B cell (primary cell): ENCODE data around the gene CHMP2B. TPM values are rescaled to one million over a fixed set of nuclear protein-coding genes. Genes with fewer than 3 reads are reported as not detected.

Experiments used
- ATAC-seq: fragments of 200-7000 bp; cut with Tn5 transposase; one replicate; pipeline ENCODE4 v1.10.0; 2021; ENCODE audit warnings: low read depth, mild to moderate bottlenecking, moderate number of reproducible peaks, moderate library complexity
- CTCF ChIA-PET: fragments of 350-600 bp; sonication (Branson Sonifier 250); formaldehyde crosslinking; loops from one replicate; lab custom pipeline; 2021; ENCODE audit warnings: antibody characterized with exemption, inconsistent platforms; lab: Charles Lee
- POLR2A ChIA-PET: fragments of 350-600 bp; sonication (Branson Sonifier 250); formaldehyde crosslinking; loops from one replicate; lab custom pipeline; 2021; ENCODE audit warnings: antibody characterized with exemption; lab: Charles Lee
- DNase-seq: peaks from one replicate; pipeline ENCODE4 v3.0.0; 2013
- H2AFZ ChIP-seq: 2 replicates; pipeline ENCODE4 v1.6.1; 2012; ENCODE audit warnings: mild to moderate bottlenecking, low read depth, low read length; ENCODE audit not compliant: insufficient read depth, poor library complexity, severe bottlenecking
- H3K27ac ChIP-seq, 2 donors: 1 replicate in 1 of 2; 2 replicates in 1 of 2; pipeline ENCODE4 v1.5.1; 2012 to 2013; ENCODE audit warnings: low read length in 2 of 2, mild to moderate bottlenecking in 2 of 2, moderate library complexity in 1 of 2
- H3K27me3 ChIP-seq, 4 experiments: fragments of 200-600 bp in 1 of 4; sonication (generic) in 1 of 4; replicated peaks in 1 of 4; 1 replicate in 2 of 4; 2 replicates in 2 of 4; pipeline versions ENCODE4 v1.6.1 to v1.7.0; 2013 to 2016; ENCODE audit warnings: low read length in 3 of 4, mild to moderate bottlenecking in 2 of 4, mixed read lengths in 1 of 4, moderate library complexity in 1 of 4; ENCODE audit not compliant: insufficient read depth in 4 of 4, control insufficient read depth in 3 of 4; ENCODE audit errors: control extremely low read depth in 1 of 4
- H3K36me3 ChIP-seq, 2 experiments: replicated peaks in 1 of 2; 1 replicate in 1 of 2; 2 replicates in 1 of 2; pipeline versions ENCODE4 v1.6.1 to v1.7.1; 2013; ENCODE audit warnings: low read length in 1 of 2; ENCODE audit not compliant: insufficient read depth in 2 of 2, control insufficient read depth in 1 of 2; ENCODE audit errors: control extremely low read depth in 1 of 2, extremely low read depth in 1 of 2
- H3K4me1 ChIP-seq, 2 donors: fragments of 200-600 bp in 1 of 2; sonication (generic) in 1 of 2; 1 replicate in 1 of 2; 2 replicates in 1 of 2; pipeline versions ENCODE4 v1.5.1 to v1.6.1; 2013 to 2017; ENCODE audit warnings: low read length in 2 of 2; ENCODE audit not compliant: control insufficient read depth in 2 of 2, insufficient read depth in 2 of 2
- H3K4me2 ChIP-seq: replicated peaks from 2 replicates; pipeline ENCODE3; 2012; ENCODE audit warnings: mild to moderate bottlenecking, low read depth, low read length; ENCODE audit not compliant: poor library complexity, severe bottlenecking
- H3K4me3 ChIP-seq, 5 experiments: fragments of 200-600 bp in 1 of 5; sonication (generic) in 1 of 5; 1 replicate in 3 of 5; 2 replicates in 2 of 5; pipeline versions ENCODE4 v1.5.1 to v1.7.0; 2011 to 2016; ENCODE audit warnings: low read length in 4 of 5, mild to moderate bottlenecking in 4 of 5, low read depth in 2 of 5, control low read depth in 1 of 5, moderate library complexity in 1 of 5; ENCODE audit not compliant: insufficient read depth in 1 of 5; ENCODE audit errors: control extremely low read depth in 1 of 5, extremely low read depth in 1 of 5
- H3K79me2 ChIP-seq: fragments of 200-600 bp; sonication (generic); one replicate; pipeline ENCODE4 v1.6.0; 2016; ENCODE audit warnings: low read length; ENCODE audit not compliant: control insufficient read depth, insufficient read depth
- H3K9ac ChIP-seq: fragments of 200-600 bp; sonication (generic); 2 replicates; pipeline ENCODE4 v1.6.1; 2017; ENCODE audit warnings: mild to moderate bottlenecking, low read length, moderate library complexity
- H3K9me3 ChIP-seq, 3 donors: one replicate each; pipeline versions ENCODE4 v1.6.1 to v1.7.1; 2013; ENCODE audit warnings: low read length in 2 of 3; ENCODE audit not compliant: control insufficient read depth in 2 of 3, insufficient read depth in 1 of 3; ENCODE audit errors: control extremely low read depth in 1 of 3
- H4K20me1 ChIP-seq: 2 replicates; pipeline ENCODE4 v1.6.0; 2012; ENCODE audit warnings: mild to moderate bottlenecking, low read length; ENCODE audit not compliant: insufficient read depth, control insufficient read depth, poor library complexity, severe bottlenecking
- H3K27ac Mint-ChIP-seq: one replicate; pipeline ENCODE4 v1.8.0; 2021; ENCODE audit warnings: mixed read lengths
- H3K27me3 Mint-ChIP-seq: one replicate; pipeline ENCODE4 v1.8.0; 2021; ENCODE audit warnings: mixed read lengths
- H3K4me1 Mint-ChIP-seq: one replicate; pipeline ENCODE4 v1.8.0; 2021; ENCODE audit warnings: mixed read lengths
- H3K4me3 Mint-ChIP-seq: one replicate; pipeline ENCODE4 v1.8.0; 2021; ENCODE audit warnings: mixed read lengths
- H3K9me3 Mint-ChIP-seq: one replicate; pipeline ENCODE4 v1.8.0; 2022; ENCODE audit warnings: mixed read lengths; ENCODE audit not compliant: insufficient read depth
- EZH2 ChIP-seq: IDR thresholded peaks from 2 replicates; pipeline ENCODE4 v1.6.1; 2012; ENCODE audit warnings: borderline replicate concordance, low read depth, mild to moderate bottlenecking, moderate library complexity, low read length; ENCODE audit not compliant: insufficient read depth, poor library complexity, severe bottlenecking
- WGBS: methylation state at CpG from one replicate; pipeline ENCODE4 v1.1.5; 2013; ENCODE audit warnings: missing lambda C conversion rate; ENCODE audit not compliant: insufficient coverage; 5-methylcytosine and 5-hydroxymethylcytosine counted together
- intact Hi-C: fragments of 100-400 bp; cut with micrococcal nuclease; formaldehyde crosslinking; loops from one replicate; pipeline ENCODE4 v1.10.0; 2022
- polyA plus RNA-seq: library from polyadenylated mRNA; depleted of rRNA; stranded (reverse); fragments of >200 nt; gene quantifications from 2 replicates; pipeline ENCODE4 v1.2.3, GENCODE V29; 2012
- total RNA-seq, 2 donors: library from RNA; stranded (reverse); fragments of 120-200 nt in 1 of 2; gene quantifications; 1 replicate in 1 of 2; 2 replicates in 1 of 2; pipeline versions ENCODE4 v1.2.3 to v1.2.4, GENCODE V29; 2013 to 2022
- TF ChIP-seq, protein P1 (sequence below): fragments of 200-600 bp; IDR thresholded peaks from one replicate; pipeline ENCODE4 v1.8.0; 2022; ENCODE audit warnings: antibody characterized with exemption, mild to moderate bottlenecking

CHMP2B gene
- total and polyA plus RNA-seq, 2 donors (not counting 1 experiment from before 2014, with no cell fraction given) = 18.4 to 25.0 TPM

DNA sequence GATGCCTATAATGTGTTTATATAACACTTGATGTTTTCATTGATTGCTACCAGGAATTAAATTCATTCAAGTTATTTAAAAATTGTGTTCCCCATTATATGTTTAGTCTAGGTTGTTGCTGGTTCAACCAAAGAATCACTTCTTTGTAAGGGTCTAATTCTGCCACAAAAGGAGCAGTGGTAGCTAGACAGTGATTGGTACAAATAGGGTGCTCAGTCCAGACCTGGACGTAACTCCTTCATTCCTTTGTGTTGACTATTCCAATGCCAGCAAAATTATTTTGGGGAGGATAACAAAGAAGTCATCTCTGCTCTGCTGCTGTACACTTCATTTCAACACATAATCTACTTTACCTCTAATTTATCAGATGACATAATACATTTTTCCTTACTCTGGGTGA, 1.2 kb downstream of the CHMP2B start:
- WGBS = no CpG with 5 or more reads among the region's 1 CpG
- H3K4me2 ChIP-seq = peak overlapping the region; percentile 91
- H3K27ac ChIP-seq = no peak overlapping the region
- peaks cover 29% of the 10 kb centered on the region for H4K20me1 ChIP-seq
- peaks cover 13 to 16% of the 10 kb centered on the region in 2 donors for H3K4me1 ChIP-seq
- H3K27me3 Mint-ChIP-seq = peaks cover 8% of the 10 kb centered on the region
- no peaks in the 10 kb centered on the region for H3K9me3 Mint-ChIP-seq
- H3K4me3 Mint-ChIP-seq = peak overlapping the region; percentile 97
- H3K79me2 ChIP-seq = peaks cover 70% of the 10 kb centered on the region
- POLR2A ChIA-PET = no interaction called here
- peak overlapping the region; percentile 99 for H3K9ac ChIP-seq
- intact Hi-C loops = loop anchor here (10.0 kb wide), 1 partner anchor 776 kb away; no protein-coding TSS in a partner anchor
- H3K36me3 ChIP-seq = peaks cover 0 to 3% of the 10 kb centered on the region in 2 experiments
- no peak for ATAC-seq
- H3K27me3 ChIP-seq = peaks cover 0 to 7% (median 0%) of the 10 kb centered on the region in 4 experiments
- H3K4me1 Mint-ChIP-seq = peaks cover 60% of the 10 kb centered on the region
- no peak for TF ChIP-seq EZH2
- TF ChIP-seq, protein P1, sequence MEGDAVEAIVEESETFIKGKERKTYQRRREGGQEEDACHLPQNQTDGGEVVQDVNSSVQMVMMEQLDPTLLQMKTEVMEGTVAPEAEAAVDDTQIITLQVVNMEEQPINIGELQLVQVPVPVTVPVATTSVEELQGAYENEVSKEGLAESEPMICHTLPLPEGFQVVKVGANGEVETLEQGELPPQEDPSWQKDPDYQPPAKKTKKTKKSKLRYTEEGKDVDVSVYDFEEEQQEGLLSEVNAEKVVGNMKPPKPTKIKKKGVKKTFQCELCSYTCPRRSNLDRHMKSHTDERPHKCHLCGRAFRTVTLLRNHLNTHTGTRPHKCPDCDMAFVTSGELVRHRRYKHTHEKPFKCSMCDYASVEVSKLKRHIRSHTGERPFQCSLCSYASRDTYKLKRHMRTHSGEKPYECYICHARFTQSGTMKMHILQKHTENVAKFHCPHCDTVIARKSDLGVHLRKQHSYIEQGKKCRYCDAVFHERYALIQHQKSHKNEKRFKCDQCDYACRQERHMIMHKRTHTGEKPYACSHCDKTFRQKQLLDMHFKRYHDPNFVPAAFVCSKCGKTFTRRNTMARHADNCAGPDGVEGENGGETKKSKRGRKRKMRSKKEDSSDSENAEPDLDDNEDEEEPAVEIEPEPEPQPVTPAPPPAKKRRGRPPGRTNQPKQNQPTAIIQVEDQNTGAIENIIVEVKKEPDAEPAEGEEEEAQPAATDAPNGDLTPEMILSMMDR = no peak
- no peaks in the 10 kb centered on the region for H3K9me3 ChIP-seq
- DNase-seq = no peak
- H3K4me3 ChIP-seq = peak overlapping the region in 3 of 5 experiments; percentile 88 to 99 (median 97)
- H3K27ac Mint-ChIP-seq = no peak overlapping the region
- H2AFZ ChIP-seq = no peak overlapping the region
- CTCF ChIA-PET = no interaction called here

DNA sequence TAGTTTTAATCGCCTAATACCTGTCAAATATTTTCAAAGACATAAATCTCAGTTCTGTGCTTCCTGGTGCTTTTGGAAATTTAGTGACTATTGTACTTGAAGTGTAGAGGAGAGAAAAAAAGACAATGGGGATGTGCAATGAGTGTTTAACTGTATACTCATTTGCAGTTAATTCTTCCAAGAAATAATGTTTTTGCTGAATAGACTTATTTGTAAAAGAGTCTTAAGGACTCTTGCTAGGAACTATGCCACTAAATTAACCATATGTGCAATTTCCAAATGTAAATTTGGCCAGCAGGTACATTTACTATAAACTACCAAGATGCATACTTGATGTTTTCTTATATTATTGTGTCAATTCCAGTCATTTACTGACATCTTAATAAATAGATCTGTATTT, 2.0 kb downstream of the CHMP2B start:
- DNase-seq = no peak
- Histone ChIP-seq H3K79me2 (peaks cover 76% of the 10 kb centered on the region), H3K9me3 (no peaks in the 10 kb centered on the region), H2AFZ (no peak overlapping the region), H3K4me1 (peaks cover 13 to 16% of the 10 kb centered on the region in 2 donors), H3K27ac (no peak overlapping the region), H4K20me1 (peaks cover 32% of the 10 kb centered on the region), H3K36me3 (peaks cover 0 to 3% of the 10 kb centered on the region in 2 experiments), H3K27me3 (peaks cover 0 to 7% (median 0%) of the 10 kb centered on the region in 4 experiments), H3K4me2 (peak overlapping the region; percentile 91), H3K9ac (no peak overlapping the region), H3K4me3 (no peak overlapping the region)
- CTCF ChIA-PET = no interaction called here
- Mint-ChIP-seq H3K27ac (no peak overlapping the region), H3K4me3 (peak overlapping the region; percentile 64), H3K9me3 (no peaks in the 10 kb centered on the region), H3K27me3 (peaks cover 8% of the 10 kb centered on the region), H3K4me1 (peaks cover 63% of the 10 kb centered on the region)
- ATAC-seq = no peak
- POLR2A ChIA-PET = no interaction called here
- no CpG with 5 or more reads among the region's 1 CpG for whole genome bisulfite sequencing
- no peak for TF ChIP-seq EZH2
- TF ChIP-seq, protein P1 = no peak
- intact Hi-C loops = loop anchor here (10.0 kb wide), 1 partner anchor 776 kb away; no protein-coding TSS in a partner anchor
